Measurements from ENCODE around the gene MRPL52. TPM values are rescaled to one million over a fixed set of nuclear protein-coding genes. Genes with fewer than 3 reads are reported as not detected.
"Not testable (repeated sequence)": the region's sequence is repeated elsewhere in the genome, so short reads cannot be mapped to it uniquely, and the experiment has no call there.

Gene MRPL52
- total and polyA plus RNA-seq, 11 donors = 80.4 to 185 (median 107) TPM

DNA sequence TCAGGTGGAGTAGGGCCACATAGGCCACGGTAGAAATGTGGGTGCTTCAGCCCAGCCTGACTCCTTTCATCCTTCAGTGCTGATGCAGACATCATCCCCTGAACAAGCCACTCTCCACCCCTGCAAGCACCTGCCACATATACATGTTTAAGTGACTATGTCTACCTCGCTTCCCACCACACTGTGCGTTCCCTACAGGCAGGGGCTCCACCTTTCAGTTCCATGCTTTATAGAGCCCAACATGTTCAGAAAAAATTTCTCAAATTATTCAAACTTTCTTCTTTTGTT lies 26.1 kb upstream of the MRPL52 start:
- no peaks in the 10 kb centered on the region for H3K9me3 ChIP-seq
- H3K36me3 ChIP-seq = no peaks in the 10 kb centered on the region
- H3K27me3 ChIP-seq = no peaks in the 10 kb centered on the region
- peaks cover 0 to 64% (median 0%) of the 10 kb centered on the region in 12 donors for H3K4me1 ChIP-seq
- ATAC-seq (no peak), DNase-seq (no peak)
- no peak overlapping the region for H3K27ac ChIP-seq
- intact Hi-C loops (cut with DNase I) = no loop called here
- WGBS, 4 donors = 82 to 92% (median 84%) methylated on average over 3 of the region's 3 CpGs
- no peak for TF ChIP-seq POLR2A (IDR thresholded peaks at IDR 0.05)
- TF ChIP-seq, protein P1, sequence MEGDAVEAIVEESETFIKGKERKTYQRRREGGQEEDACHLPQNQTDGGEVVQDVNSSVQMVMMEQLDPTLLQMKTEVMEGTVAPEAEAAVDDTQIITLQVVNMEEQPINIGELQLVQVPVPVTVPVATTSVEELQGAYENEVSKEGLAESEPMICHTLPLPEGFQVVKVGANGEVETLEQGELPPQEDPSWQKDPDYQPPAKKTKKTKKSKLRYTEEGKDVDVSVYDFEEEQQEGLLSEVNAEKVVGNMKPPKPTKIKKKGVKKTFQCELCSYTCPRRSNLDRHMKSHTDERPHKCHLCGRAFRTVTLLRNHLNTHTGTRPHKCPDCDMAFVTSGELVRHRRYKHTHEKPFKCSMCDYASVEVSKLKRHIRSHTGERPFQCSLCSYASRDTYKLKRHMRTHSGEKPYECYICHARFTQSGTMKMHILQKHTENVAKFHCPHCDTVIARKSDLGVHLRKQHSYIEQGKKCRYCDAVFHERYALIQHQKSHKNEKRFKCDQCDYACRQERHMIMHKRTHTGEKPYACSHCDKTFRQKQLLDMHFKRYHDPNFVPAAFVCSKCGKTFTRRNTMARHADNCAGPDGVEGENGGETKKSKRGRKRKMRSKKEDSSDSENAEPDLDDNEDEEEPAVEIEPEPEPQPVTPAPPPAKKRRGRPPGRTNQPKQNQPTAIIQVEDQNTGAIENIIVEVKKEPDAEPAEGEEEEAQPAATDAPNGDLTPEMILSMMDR (IDR thresholded peaks at IDR 0.05) = no peak
- no peak overlapping the region for H3K4me3 ChIP-seq

DNA sequence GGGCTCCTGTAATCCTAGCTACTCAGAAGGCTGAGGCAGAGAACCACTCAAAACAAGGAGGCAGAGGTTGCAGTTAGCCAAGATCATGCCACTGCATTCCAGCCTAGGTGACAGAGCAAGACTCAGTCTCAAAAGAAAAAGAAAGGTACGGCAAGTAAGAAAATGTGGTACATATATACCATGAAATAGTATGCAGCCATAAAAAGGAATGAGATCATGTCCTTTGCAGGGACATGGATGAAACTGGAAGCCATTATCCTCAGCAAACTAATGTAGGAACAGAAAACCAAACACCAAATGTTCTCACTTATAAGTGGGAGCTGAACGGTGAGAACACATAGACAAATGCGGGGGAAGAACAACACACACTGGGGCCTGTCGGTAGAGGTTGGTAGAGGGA lies 24.5 kb upstream of the MRPL52 start:
- intact Hi-C loops (cut with DNase I) = not testable (repeated sequence)

DNA sequence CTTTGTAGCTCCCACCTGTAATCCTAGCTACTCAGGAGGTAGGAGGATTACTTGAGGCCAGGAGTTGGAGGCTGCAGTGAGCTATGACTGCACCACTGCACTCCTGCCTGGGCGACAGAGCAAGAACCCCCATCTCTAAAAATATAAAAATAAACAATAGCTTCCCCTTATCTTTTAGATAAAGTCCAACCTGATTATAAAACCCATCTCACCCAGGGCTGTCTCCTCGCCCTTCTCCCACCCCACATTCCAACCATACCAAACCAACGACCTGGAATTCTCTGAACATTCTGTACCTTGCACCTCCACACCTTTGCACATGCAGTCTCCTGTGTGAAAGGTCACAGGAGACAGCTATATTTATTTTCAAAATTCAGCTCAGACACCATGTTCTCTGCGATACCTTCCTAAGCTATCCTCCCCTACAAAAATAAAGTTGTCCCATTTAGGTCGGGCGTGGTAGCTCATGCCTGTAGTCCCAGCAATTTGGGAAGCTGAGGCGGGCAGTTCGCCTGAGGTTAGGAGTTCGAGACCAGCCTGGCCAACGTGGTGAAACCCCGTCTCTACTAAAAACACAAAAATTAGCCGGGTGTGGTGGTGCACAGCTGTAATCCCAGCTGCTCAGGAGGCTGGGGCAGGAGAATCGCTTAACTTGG lies 22.1 kb upstream of the MRPL52 start:
- no peak for TF ChIP-seq POLR2A (IDR thresholded peaks at IDR 0.05)
- TF ChIP-seq, protein P1 (IDR thresholded peaks at IDR 0.05) = no peak
- WGBS, 4 donors = 80 to 87% (median 80%) methylated on average over 13 of the region's 13 CpGs

More for the DNA sequence above, 24.5 kb upstream of the MRPL52 start:
- ATAC-seq, H3K27me3 ChIP-seq, H3K9me3 ChIP-seq, DNase-seq, H3K27ac ChIP-seq, H3K4me3 ChIP-seq, H3K36me3 ChIP-seq: not testable (repeated sequence)
- peaks cover 0 to 55% (median 0%) of the 10 kb centered on the region in 12 donors for H3K4me1 ChIP-seq
- 85 to 95% (median 87%) methylated on average over 4 of the region's 4 CpGs for WGBS, 4 donors

DNA sequence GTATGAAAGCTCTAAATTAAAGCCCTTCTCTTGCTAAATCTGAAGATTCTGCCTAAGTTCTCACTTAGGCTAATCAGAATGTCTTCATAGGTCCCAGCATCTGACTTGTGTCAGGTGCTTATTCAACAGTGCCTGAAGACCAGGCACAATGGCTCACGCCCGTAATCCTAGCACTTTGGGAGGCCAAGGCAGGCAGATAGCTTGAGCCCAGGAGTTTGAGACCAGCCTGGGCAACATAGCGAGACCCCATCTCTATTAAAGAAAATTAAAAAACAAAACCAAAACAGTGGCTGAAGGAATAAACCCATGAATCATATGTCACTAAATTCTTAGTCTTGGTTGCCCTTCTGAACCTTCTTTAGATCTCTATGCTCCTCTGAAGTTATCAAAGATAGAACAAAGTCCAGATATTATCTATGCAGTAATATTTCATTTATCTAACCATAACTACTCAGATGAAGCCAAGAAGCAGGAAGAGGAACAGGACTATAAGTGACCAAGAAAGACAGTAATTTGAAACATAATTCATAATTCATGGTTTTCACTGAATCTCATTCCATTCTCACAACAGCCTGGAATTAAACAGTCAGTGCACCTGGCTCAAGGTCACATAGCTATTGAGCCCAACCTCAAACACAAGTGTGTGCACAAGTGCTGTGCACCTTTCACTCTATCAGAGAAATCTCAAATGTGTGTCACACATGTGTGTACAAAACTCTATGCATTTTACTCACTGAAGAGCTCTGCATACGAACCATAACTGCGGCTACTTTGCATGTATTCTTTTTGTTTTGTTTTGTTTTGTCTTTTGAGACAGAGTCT lies 21.1 kb upstream of the MRPL52 start:
- intact Hi-C loops (cut with DNase I) = no loop called here

More for the DNA sequence above, 22.1 kb upstream of the MRPL52 start:
- Histone ChIP-seq H3K36me3 (no peaks in the 10 kb centered on the region), H3K27ac (no peak overlapping the region), H3K4me3 (no peak overlapping the region), H3K27me3 (no peaks in the 10 kb centered on the region), H3K9me3 (no peaks in the 10 kb centered on the region), H3K4me1 (peaks cover 0 to 43% (median 0%) of the 10 kb centered on the region in 12 donors)
- intact Hi-C loops (cut with DNase I) = no loop called here
- DNase-seq (no peak), ATAC-seq (no peak)

More for the DNA sequence above, 21.1 kb upstream of the MRPL52 start:
- DNase-seq = no peak
- H3K4me1 ChIP-seq = peaks cover 0 to 36% (median 0%) of the 10 kb centered on the region in 12 donors
- H3K27ac ChIP-seq = no peak overlapping the region
- no peak for ATAC-seq
- H3K27me3 ChIP-seq = no peaks in the 10 kb centered on the region
- no peaks in the 10 kb centered on the region for H3K36me3 ChIP-seq
- TF ChIP-seq POLR2A (IDR thresholded peaks at IDR 0.05) = no peak
- TF ChIP-seq, protein P1 (IDR thresholded peaks at IDR 0.05) = no peak
- H3K4me3 ChIP-seq = peak overlapping the region in 1 of 12 donors; percentile 4
- 84 to 95% (median 90%) methylated on average over 5 of the region's 5 CpGs for WGBS, 4 donors
- H3K9me3 ChIP-seq = no peaks in the 10 kb centered on the region

Measured in heart left ventricle (tissue), 16 donors.